Caco-2 (cell line): Measurements from ENCODE around the gene SNAI3. TPM values are rescaled to one million over a fixed set of nuclear protein-coding genes. Genes with fewer than 3 reads are reported as not detected.

Source experiments
- BruUV-seq: library from RNA; stranded (reverse); fragments of 400-500 nt; replicated peaks from 2 replicates; lab custom pipeline; 2021; lab: Mats Ljungman, UMichigan
- CTCF ChIA-PET: fragments of 300-600 bp; sonication (Branson Sonifier 250); formaldehyde crosslinking; loops from one replicate; lab custom pipeline; 2022; ENCODE audit warnings: antibody characterized with exemption; lab: Charles Lee
- POLR2A ChIA-PET: fragments of 300-600 bp; sonication (Branson Sonifier 250); formaldehyde crosslinking; loops from one replicate; lab custom pipeline; 2022; ENCODE audit warnings: antibody characterized with exemption; lab: Charles Lee
- DNase-seq, 2 experiments: peaks; one replicate each; pipeline versions ENCODE4 v3.0.0 to v3.0.0-alpha.2; 2020 to 2022
- H3K27me3 ChIP-seq: replicated peaks from 2 replicates; pipeline ENCODE4 v1.6.0; 2011; ENCODE audit warnings: low read length; ENCODE audit not compliant: control insufficient read depth, insufficient read depth
- H3K36me3 ChIP-seq: 2 replicates; pipeline ENCODE4 v1.5.1; 2011; ENCODE audit warnings: low read length; ENCODE audit not compliant: control insufficient read depth, insufficient read depth
- H3K4me1 ChIP-seq: fragments of 250-450 bp; sonication (Bioruptor Pico); 2 replicates; pipeline ENCODE4 v1.5.1; 2020; ENCODE audit warnings: mild to moderate bottlenecking
- H3K4me3 ChIP-seq: 2 replicates; pipeline ENCODE4 v1.5.1; 2011; ENCODE audit warnings: low read depth, mild to moderate bottlenecking, control low read depth, low read length
- H3K9me3 ChIP-seq: fragments of 250-450 bp; sonication (Bioruptor Pico); 2 replicates; pipeline ENCODE4 v1.5.1; 2020; ENCODE audit warnings: mild to moderate bottlenecking, moderate library complexity
- H3K27ac Mint-ChIP-seq: one replicate; pipeline ENCODE4 v1.8.0; 2022; ENCODE audit warnings: mixed read lengths; ENCODE audit not compliant: unreplicated experiment
- H3K27me3 Mint-ChIP-seq: one replicate; pipeline ENCODE4 v1.8.0; 2022; ENCODE audit warnings: mixed read lengths; ENCODE audit not compliant: insufficient read depth, unreplicated experiment
- H3K36me3 Mint-ChIP-seq: one replicate; pipeline ENCODE4 v1.8.0; 2022; ENCODE audit warnings: mild to moderate bottlenecking, mixed read lengths; ENCODE audit not compliant: insufficient read depth, unreplicated experiment
- H3K4me1 Mint-ChIP-seq: one replicate; pipeline ENCODE4 v1.8.0; 2022; ENCODE audit warnings: low read depth, mixed read lengths; ENCODE audit not compliant: unreplicated experiment
- H3K4me3 Mint-ChIP-seq: one replicate; pipeline ENCODE4 v1.8.0; 2022; ENCODE audit warnings: mild to moderate bottlenecking, moderate library complexity, mixed read lengths; ENCODE audit not compliant: unreplicated experiment
- H3K9me3 Mint-ChIP-seq: one replicate; pipeline ENCODE4 v1.8.0; 2022; ENCODE audit warnings: mixed read lengths; ENCODE audit not compliant: unreplicated experiment
- intact Hi-C: fragments of 100-400 bp; cut with micrococcal nuclease; formaldehyde crosslinking; loops from one replicate; pipeline ENCODE4 v1.10.0; 2022; ENCODE audit not compliant: unreplicated experiment
- total RNA-seq: library from RNA; stranded (reverse); gene quantifications from 2 replicates; pipeline ENCODE4 v1.2.3, GENCODE V29; 2022
- TF ChIP-seq, protein P1 (sequence below), 2 experiments: fragments of 200-600 bp in 1 of 2; IDR thresholded peaks; 1 replicate in 1 of 2; 2 replicates in 1 of 2; pipeline versions ENCODE4 v1.5.1 to v1.8.0; 2011 to 2022; ENCODE audit warnings: antibody characterized with exemption in 1 of 2, control low read depth in 1 of 2, inconsistent platforms in 1 of 2, low read depth in 1 of 2, low read length in 1 of 2, mild to moderate bottlenecking in 1 of 2, moderate library complexity in 1 of 2; ENCODE audit not compliant: insufficient read depth in 1 of 2, severe bottlenecking in 1 of 2, unreplicated experiment in 1 of 2

Gene SNAI3
- total RNA-seq, 1 experiment from 2014 or later = 3.5 TPM

DNA sequence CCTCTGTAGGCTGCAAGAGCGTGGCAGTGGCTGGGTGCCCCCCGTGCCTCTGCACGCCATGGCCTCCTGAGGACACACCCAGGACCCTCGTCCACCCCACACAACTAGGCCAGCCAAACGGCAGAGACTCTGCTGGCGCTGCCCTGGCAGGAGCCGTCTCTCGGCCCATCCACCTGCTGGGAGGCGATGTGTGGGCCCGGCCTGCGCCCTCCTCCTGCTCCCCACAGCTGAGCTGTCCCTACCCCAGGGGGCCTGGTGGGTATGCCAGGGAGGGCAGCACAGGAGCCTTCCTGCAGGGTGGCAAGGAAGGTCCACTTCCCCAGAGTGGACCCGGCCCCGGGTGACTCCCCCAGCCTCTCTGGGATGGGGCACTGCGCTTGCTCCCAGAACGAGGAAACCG lies 12.9 kb upstream of the SNAI3 start:
- Mint-ChIP-seq H3K36me3 (peaks cover 6% of the 10 kb centered on the region), H3K27ac (no peak overlapping the region), H3K4me3 (no peak overlapping the region), H3K9me3 (no peaks in the 10 kb centered on the region), H3K4me1 (no peaks in the 10 kb centered on the region), H3K27me3 (no peaks in the 10 kb centered on the region)
- CTCF ChIA-PET = no interaction called here
- no TSS peak for BruUV-seq
- no peaks in the 10 kb centered on the region for H3K9me3 ChIP-seq
- H3K36me3 ChIP-seq = peaks cover 2% of the 10 kb centered on the region; the same call in 1 of the 2 replicates
- TF ChIP-seq, protein P1, sequence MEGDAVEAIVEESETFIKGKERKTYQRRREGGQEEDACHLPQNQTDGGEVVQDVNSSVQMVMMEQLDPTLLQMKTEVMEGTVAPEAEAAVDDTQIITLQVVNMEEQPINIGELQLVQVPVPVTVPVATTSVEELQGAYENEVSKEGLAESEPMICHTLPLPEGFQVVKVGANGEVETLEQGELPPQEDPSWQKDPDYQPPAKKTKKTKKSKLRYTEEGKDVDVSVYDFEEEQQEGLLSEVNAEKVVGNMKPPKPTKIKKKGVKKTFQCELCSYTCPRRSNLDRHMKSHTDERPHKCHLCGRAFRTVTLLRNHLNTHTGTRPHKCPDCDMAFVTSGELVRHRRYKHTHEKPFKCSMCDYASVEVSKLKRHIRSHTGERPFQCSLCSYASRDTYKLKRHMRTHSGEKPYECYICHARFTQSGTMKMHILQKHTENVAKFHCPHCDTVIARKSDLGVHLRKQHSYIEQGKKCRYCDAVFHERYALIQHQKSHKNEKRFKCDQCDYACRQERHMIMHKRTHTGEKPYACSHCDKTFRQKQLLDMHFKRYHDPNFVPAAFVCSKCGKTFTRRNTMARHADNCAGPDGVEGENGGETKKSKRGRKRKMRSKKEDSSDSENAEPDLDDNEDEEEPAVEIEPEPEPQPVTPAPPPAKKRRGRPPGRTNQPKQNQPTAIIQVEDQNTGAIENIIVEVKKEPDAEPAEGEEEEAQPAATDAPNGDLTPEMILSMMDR (IDR thresholded peaks at IDR 0.05; ENCODE audit: insufficient read depth in 1 of 2, low read depth in 1 of 2, low read length in 1 of 2, severe bottlenecking in 1 of 2, unreplicated experiment in 1 of 2) = no peak
- DNase-seq = no peak
- no peaks in the 10 kb centered on the region for H3K27me3 ChIP-seq
- no peaks in the 10 kb centered on the region for H3K4me1 ChIP-seq
- POLR2A ChIA-PET = no interaction called here
- no peak overlapping the region for H3K4me3 ChIP-seq
- intact Hi-C loops = no loop called here

DNA sequence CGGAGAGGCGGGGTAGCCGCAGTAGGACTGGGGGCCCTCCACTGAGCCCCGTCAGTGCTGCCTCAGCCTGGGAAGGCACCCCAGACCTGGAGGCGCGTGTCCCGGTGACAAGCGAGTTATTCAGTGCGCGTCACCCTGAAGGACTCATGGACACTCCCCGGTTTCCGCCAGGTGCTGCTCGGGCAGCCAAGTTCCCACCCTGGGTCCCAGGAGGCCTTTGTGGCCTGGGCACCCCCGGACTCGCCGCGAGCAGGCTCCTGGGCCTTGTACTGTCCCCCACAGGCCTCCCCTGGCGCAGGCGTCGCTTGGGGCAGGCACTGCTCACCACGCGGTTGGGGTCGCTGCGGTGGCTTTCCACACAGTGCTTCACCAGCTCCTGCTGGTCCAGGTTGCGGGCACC lies 12.3 kb upstream of the SNAI3 start:
- Histone ChIP-seq H3K27me3 (no peaks in the 10 kb centered on the region), H3K4me1 (no peaks in the 10 kb centered on the region), H3K4me3 (no peak overlapping the region), H3K9me3 (no peaks in the 10 kb centered on the region), H3K36me3 (peaks cover 2% of the 10 kb centered on the region; the same call in 1 of the 2 replicates)
- Mint-ChIP-seq H3K4me3 (no peak overlapping the region), H3K27me3 (no peaks in the 10 kb centered on the region), H3K4me1 (no peaks in the 10 kb centered on the region), H3K36me3 (peaks cover 6% of the 10 kb centered on the region), H3K27ac (no peak overlapping the region), H3K9me3 (no peaks in the 10 kb centered on the region)
- ChIA-PET CTCF (interaction anchor here (0.5 to 1.2 kb wide), 3 partner anchors 11 to 141 kb away, joined by 4 to 7 read pairs (median 4); no protein-coding TSS in a partner anchor), POLR2A (no interaction called here)
- TF ChIP-seq, protein P1 (IDR thresholded peaks at IDR 0.05; ENCODE audit: insufficient read depth in 1 of 2, low read depth in 1 of 2, low read length in 1 of 2, severe bottlenecking in 1 of 2, unreplicated experiment in 1 of 2) = no peak
- intact Hi-C loops = no loop called here
- DNase-seq = no peak
- no TSS peak for BruUV-seq

DNA sequence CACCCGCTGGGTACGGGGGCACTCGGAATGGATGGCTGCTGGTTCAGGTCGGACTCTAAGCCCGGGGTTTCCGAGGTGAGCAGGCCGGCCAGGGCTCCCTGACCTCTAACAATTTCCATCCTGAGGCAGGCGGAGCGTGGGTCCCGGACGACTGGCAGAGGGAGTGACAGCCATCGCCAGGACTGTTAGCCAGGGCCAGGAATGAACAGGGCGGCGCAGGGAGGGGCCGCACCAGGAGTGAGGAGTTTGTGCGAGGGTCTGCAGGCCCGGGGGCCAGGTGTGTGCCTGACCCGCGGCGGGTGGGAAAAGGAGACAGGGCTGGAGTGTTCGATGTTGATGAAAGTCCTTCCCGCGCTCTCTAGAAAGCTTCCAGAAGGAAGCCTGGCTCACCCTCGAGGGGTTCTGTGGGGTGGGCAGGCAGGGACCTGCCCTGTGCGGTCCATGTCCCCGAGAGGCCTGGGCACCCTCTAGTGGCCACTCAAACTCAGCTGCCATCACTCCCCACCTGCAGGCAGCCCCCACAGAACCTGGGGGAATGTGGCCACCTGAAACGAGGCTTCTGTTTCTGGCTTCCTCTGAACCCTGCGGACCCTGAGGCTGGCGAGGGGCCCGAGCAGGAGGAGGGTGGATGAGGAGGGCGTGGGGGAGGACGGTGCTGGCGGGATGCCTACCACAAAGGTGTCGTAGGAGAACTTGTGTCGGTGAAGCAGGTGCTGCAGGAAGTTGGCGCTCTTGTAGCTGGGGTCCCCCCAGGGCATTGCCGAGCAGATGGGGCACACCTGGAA lies 11.7 kb upstream of the SNAI3 start:
- DNase-seq = peak in 1 of 2 experiments; percentile 40
- peaks cover 2% of the 10 kb centered on the region; the same call in 1 of the 2 replicates for H3K36me3 ChIP-seq
- BruUV-seq = no TSS peak
- POLR2A ChIA-PET = no interaction called here
- Mint-ChIP-seq H3K27ac (no peak overlapping the region), H3K4me3 (no peak overlapping the region), H3K9me3 (no peaks in the 10 kb centered on the region), H3K27me3 (no peaks in the 10 kb centered on the region), H3K4me1 (no peaks in the 10 kb centered on the region), H3K36me3 (peaks cover 4% of the 10 kb centered on the region)
- H3K27me3 ChIP-seq = no peaks in the 10 kb centered on the region
- TF ChIP-seq, protein P1 (IDR thresholded peaks at IDR 0.05; ENCODE audit: insufficient read depth in 1 of 2, low read depth in 1 of 2, low read length in 1 of 2, severe bottlenecking in 1 of 2, unreplicated experiment in 1 of 2) = peak; percentile 51 to 80
- intact Hi-C loops = no loop called here
- no peaks in the 10 kb centered on the region for H3K9me3 ChIP-seq
- no peak overlapping the region for H3K4me3 ChIP-seq
- CTCF ChIA-PET = interaction anchor here (0.5 to 1.2 kb wide), 3 partner anchors 10 to 141 kb away, joined by 4 to 7 read pairs (median 4); no protein-coding TSS in a partner anchor
- no peaks in the 10 kb centered on the region for H3K4me1 ChIP-seq
